Inflammatory macrophage (primary cell): ENCODE measurements around the gene SFXN5.
A peak's percentile ranks its signal among the peaks of the same experiment; 100 is the strongest.
"Not testable (repeated sequence)": the region's sequence is repeated elsewhere in the genome, so short reads cannot be mapped to it uniquely, and the experiment has no call there.

ENCODE experiments used
- DNase-seq, 2 donors: peaks; one replicate each; pipeline ENCODE4 v3.0.0-alpha.2; 2020 to 2022

Gene SFXN5

DNA sequence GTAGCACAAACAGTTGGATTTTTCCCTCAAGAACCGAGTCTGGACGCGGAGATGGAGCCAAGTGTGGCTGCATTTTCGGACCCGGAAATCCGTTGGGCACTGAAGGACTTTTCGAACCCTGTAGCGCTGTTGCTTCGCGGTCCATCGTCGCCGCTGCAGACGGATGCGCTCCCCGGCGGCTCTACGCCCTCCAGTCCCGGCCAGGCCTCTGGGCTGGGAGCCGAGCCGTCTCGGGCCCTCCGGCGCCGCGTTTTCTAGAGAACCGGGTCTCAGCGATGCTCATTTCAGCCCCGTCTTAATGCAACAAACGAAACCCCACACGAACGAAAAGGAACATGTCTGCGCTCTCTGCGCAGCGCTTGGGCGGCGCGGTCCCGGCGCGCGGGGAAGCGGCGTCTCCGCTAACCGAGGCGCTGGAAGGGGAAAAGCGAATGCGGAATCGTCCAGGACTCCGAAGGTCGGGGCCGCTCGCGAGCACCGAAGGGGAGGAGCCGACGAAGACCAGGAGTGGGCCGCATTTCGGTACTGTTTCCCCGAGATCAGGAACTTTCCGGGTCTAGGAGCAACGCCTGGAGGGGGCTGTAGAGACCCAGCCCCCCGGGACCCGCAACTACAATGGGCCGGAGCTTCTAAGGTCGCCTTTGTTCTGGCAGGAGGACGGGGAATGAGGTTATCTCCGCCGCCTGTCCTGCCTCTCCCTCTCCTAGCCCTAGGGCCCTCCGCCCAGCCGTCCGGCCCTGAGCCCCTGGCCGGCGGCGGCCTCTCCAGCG lies 151.0 kb downstream of the SFXN5 start:
- DNase-seq = peak in 1 of 2 donors; percentile 14

GRCh38 chr2:72919414-72920317 lies 151.8 kb downstream of the SFXN5 start:
- no peak for DNase-seq

- DNase-seq = no peak
Measured at GRCh38 chr2:72917877-72918553, 153.5 kb downstream of the SFXN5 start.

GRCh38 chr2:72917138-72917876 lies 154.2 kb downstream of the SFXN5 start, which contains the start of gene EMX1:
Gene EMX1, plus strand, starts transcription at chr2:72917519. Its CDS starts 334 bp downstream, at chr2:72917853.
- DNase-seq = peak in 1 of 2 donors; percentile 25

DNA sequence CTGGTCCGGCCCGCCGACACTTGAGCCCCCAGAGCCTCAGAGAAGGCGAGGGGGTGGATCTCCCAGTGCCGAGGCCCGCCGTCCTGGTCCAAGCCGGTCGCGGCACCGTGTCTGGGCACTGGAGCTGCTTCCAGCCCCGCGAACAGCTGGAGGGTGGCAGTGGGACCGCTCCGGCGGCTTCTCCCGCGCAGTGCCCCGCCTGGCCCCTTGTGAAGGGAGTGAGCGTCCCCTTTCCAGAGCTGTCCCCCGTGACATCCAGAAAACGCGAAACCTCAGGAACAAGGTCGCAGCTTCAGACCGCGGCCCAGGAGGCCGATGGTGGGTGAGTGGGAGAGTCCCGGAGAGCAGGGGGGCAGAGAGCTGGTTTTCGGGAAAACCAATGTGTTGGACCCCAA lies 154.8 kb downstream of the SFXN5 start:
- no peak for DNase-seq

- peak in 1 of 2 donors; percentile 15 for DNase-seq
Measured at GRCh38 chr2:72915907-72916742, 155.4 kb downstream of the SFXN5 start.

DNA sequence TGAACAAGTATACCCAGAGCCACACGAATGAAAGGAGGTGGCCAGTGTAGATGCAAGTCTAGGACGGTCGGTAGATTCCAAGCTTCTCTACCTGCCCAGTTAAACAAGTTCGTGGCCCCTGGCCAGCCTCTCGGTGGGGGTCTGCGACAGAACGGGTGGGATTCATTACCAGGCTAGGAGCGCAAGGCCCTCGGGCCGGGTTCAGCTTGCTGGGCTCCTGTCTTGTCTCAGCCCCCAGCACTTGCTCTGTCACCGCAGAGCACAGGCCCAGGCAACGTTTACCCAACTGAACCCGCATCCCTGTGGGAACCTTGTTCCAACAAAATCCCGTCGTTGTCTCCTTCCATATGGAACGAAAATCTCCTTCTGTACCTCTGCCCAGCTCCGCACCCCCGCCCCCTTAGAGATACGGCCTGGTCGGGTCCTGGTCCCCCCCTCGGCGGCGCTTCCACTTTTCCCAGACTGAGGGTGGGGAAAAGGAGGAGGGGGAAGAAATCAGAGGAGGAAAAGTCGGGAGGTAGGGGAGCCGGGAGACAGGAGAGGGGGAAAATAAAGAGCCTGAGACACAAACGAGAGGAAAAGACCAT lies 156.1 kb downstream of the SFXN5 start:
- DNase-seq = no peak

DNA sequence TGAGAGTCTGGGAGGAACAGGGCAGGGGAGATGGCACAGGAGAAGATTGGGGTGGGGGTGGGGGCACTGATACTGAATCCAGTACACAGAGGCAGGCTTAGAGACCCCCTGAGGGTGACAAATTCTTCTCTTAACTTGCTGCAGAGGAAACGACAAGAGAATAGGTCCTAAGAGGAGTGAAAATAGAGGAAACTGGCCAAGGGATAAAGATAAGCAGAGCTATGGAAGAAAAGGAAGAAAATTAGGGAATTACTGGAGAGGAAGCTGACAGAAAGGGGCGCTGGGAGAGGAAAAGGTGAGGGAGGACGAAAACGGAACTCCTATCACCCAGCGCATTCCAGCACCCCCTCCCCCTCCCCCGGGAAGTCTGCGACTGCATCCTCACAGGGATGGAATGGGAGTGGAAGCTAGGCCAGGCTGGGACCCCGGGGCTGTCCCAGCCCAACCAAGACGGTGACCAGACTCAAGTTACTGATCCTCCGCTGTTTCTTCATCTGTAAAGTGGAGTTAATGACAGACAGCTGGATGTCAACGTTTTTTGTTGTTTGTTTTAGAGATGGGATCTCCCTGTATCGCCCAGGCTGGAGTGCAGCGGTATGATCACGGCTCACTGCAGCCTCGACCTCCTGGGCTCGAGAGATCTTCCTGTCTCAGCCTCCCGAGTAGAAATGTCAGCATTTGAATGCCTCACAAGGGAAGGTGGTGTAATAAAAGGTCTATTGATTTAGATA lies 156.8 kb downstream of the SFXN5 start:
- DNase-seq = no peak

DNA sequence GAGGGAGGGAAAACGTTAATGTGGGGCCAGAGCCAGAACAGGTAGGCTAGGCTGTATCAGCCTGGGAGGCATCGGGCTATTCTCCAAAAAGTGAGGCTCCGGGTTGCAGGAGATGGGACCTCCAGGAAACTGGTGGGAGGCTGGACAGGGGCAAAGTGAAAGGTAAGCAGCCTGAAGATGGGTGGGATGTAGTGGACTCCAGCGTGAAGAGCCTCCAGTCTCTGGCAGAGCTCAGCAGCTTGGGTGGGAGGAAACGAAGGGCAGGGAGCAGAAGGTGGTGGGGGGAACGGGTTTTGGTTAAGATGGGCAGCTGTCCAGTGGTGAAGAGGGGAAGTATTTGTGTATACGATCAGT lies 157.3 kb downstream of the SFXN5 start:
- no peak for DNase-seq

GRCh38 chr2:72913486-72914205 lies 157.9 kb downstream of the SFXN5 start:
- DNase-seq = no peak

DNA sequence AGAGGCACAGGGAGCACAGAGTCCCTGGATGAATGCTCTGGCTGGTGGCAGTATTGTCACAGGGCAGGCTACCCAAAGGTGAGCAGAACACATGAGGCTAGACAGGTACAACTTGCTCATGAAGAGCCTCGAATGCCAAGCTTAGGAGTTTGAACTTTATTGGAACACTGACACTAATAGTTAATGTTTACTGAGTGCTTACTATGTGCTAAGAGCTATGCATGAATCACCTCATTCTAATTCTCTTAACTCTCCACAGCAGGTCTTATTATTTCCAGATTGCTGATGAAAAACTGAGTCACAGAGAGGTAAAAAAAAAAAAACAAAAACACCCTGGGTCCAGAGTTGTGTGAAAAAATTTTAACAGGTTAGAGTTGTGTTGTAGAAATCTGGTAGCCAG lies 160.3 kb downstream of the SFXN5 start:
- no peak for DNase-seq

DNA sequence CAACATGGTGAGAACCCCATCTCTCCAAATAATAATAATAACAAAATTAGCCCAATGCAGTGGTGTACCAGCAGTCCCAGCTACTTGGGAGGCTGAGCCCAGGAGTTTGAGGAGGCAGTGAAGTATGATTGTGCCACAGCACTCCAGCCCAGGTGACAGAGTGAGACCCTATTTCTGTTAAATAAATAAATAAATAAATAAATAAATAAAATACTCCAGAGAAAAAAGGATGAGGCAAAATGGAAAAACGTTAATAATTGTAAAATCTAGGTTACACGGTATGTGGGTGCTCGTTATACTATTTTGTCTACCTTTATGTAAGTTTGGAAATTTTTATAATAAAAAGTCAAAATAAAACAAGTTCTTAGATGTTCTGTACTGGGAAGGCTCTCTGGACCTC lies 162.8 kb downstream of the SFXN5 start:
- DNase-seq = no peak

GRCh38 chr2:72907369-72907768 lies 164.1 kb downstream of the SFXN5 start:
- DNase-seq = not testable (repeated sequence)

DNA sequence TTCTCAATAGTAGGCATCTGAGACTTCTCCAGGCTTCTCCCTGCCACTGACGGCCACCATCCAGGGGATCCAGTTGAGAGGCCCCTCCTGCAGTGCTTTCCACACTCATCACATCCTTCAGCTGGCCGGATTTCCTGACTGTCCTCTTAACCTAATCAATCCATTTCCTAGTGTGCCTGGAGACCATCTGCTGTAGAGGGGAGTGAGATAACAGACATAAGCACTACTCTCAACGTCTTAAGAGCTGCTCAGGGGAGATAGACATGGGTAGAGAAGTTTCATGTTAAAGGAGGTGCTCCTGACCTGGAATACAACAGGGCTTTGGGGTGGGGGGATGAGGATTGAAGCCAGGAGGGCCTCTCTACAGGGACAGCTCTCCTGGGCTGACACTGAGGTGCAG lies 170.1 kb downstream of the SFXN5 start:
- no peak for DNase-seq

GRCh38 chr2:72900191-72900825 lies 171.2 kb downstream of the SFXN5 start:
- DNase-seq = no peak

GRCh38 chr2:72898585-72898906 lies 173.0 kb downstream of the SFXN5 start:
- DNase-seq = no peak

GRCh38 chr2:72897785-72898584 lies 173.5 kb downstream of the SFXN5 start:
- no peak for DNase-seq

- DNase-seq = no peak
Measured at GRCh38 chr2:72896446-72896845, 175.1 kb downstream of the SFXN5 start.
